ENCODE results near the gene STK24.

STK24 gene

DNA sequence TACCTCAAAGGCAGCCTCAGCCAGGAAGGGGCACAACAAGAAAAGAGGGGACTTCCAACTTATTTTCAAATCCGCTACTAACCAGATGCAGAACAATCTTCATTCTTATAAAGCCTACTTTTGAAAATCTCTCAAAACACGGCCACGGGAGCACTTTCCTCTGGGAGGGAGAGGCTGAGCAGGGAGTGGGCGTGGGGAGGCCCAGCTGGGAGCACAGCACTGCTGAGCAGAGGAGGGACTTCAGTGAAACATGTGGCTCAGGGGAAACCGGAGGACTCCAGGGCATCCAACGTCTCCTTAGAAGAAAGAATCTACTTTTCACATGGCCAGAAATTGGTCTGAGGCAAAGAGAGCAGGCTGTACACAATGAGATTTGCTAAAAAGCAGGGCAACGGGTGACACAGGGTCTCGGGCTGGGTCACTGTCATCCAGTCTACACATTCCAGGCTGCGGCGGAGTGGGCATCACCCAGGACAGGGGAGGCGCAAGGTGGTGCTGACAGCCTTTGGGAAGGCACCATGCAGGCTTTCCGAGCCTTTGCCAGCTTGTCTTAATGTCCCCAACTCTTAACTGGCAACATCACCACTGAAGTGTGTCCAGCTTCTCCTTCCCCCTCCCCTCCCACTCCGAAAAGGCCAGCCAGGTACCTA, 117.1 kb downstream of the STK24 start:
- no peak overlapping the region for H3K27ac ChIP-seq
- no peak overlapping the region for H3K4me3 ChIP-seq (ENCODE audit: low read depth, low read length)
- peaks cover 90% of the 10 kb centered on the region for H3K36me3 ChIP-seq
- TF ChIP-seq CTCF (IDR thresholded peaks at IDR 0.05; ENCODE audit: low read depth, low read length), result no peak
- no peaks in the 10 kb centered on the region for H3K9me3 ChIP-seq (ENCODE audit: severe bottlenecking)
- no peaks in the 10 kb centered on the region for H3K27me3 ChIP-seq (ENCODE audit: insufficient read depth, low read depth, severe bottlenecking)
- DNase-seq, result no peak

- Histone ChIP-seq H3K36me3 (peaks cover 92% of the 10 kb centered on the region), H3K9me3 (ENCODE audit: severe bottlenecking) (no peaks in the 10 kb centered on the region), H3K27me3 (ENCODE audit: insufficient read depth, low read depth, severe bottlenecking) (no peaks in the 10 kb centered on the region), H3K4me3 (ENCODE audit: low read depth, low read length) (no peak overlapping the region), H3K27ac (no peak overlapping the region; the same call in 1 of the 2 replicates)
- no peak for DNase-seq
- no peak for TF ChIP-seq CTCF (IDR thresholded peaks at IDR 0.05; ENCODE audit: low read depth, low read length)
These were observed 117.7 kb downstream of the STK24 start for GRCh38 chr13:98459171-98459681.

DNA sequence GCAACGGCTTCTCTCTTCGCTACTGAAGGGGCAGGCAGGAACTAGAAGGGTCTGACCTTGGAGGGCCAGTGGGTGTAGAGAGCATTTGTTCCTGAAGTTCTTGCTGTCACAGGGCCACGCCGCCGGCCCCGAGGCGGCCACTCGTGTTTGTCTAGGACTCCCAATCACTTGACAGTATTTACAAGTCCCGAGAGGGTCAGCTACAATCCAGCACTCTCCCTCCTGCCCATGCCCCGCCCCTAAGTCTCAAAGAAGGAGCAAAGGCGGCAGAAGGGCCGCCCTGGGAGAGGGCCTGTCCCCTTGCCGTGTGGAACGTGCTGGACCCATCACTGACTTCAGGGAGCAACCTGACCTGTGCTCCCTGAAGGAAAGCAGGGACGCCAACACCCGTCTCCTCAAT, 118.5 kb downstream of the STK24 start:
- Histone ChIP-seq H3K27me3 (ENCODE audit: insufficient read depth, low read depth, severe bottlenecking) (no peaks in the 10 kb centered on the region), H3K9me3 (ENCODE audit: severe bottlenecking) (no peaks in the 10 kb centered on the region), H3K36me3 (peaks cover 93% of the 10 kb centered on the region), H3K4me3 (ENCODE audit: low read depth, low read length) (no peak overlapping the region), H3K27ac (no peak overlapping the region)
- no peak for TF ChIP-seq CTCF (IDR thresholded peaks at IDR 0.05; ENCODE audit: low read depth, low read length)
- no peak for DNase-seq

DNA sequence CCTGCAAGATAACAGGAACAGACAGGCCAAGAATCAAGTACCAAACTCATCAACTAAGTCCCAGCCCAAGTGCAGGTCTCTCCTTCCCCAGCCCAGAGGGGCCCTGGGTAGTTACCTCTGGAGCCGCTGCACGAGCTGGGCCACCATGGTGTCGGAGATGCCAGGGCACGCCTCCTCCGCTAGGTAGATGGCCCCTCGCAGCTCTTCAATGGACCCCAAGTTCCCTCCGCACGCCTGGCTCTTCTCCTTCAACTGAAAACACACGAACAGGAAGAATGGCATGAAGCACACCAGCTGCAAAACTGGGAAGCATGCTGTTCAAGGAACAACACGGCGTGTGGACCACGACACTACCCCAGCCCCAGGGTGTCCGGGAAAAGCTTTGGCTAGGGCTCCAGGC, 119.9 kb downstream of the STK24 start:
- Histone ChIP-seq H3K36me3 (peaks cover 92% of the 10 kb centered on the region), H3K4me3 (ENCODE audit: low read depth, low read length) (no peak overlapping the region), H3K27ac (no peak overlapping the region; the same call in 1 of the 2 replicates), H3K9me3 (ENCODE audit: severe bottlenecking) (no peaks in the 10 kb centered on the region), H3K27me3 (ENCODE audit: insufficient read depth, low read depth, severe bottlenecking) (no peaks in the 10 kb centered on the region)
- no peak for TF ChIP-seq CTCF (IDR thresholded peaks at IDR 0.05; ENCODE audit: low read depth, low read length)
- DNase-seq, result no peak

- Histone ChIP-seq H3K36me3 (peaks cover 95% of the 10 kb centered on the region), H3K9me3 (ENCODE audit: severe bottlenecking) (no peaks in the 10 kb centered on the region), H3K27me3 (ENCODE audit: insufficient read depth, low read depth, severe bottlenecking) (no peaks in the 10 kb centered on the region), H3K4me3 (ENCODE audit: low read depth, low read length) (no peak overlapping the region), H3K27ac (no peak overlapping the region; the same call in 1 of the 2 replicates)
- DNase-seq, result peak; percentile 84
- TF ChIP-seq CTCF (IDR thresholded peaks at IDR 0.05; ENCODE audit: low read depth, low read length), result peak; percentile 16; the same call in 1 of the 2 replicates
These were observed 120.5 kb downstream of the STK24 start for GRCh38 chr13:98456413-98456845.
